Amniotic stem cell (primary cell): ENCODE results near the gene ZBTB16.
"Not testable (repeated sequence)": the region's sequence is repeated elsewhere in the genome, so short reads cannot be mapped to it uniquely, and the experiment has no call there.

Source experiments
- DNase-seq: peaks from one replicate; lab custom pipeline; 2025; lab: John Stamatoyannopoulos, UW

Gene ZBTB16

GRCh38 chr11:114042234-114042633 is 17.3 kb upstream of the ZBTB16 start:
- no peak for DNase-seq

- DNase-seq, result no peak
These were observed 15.3 kb upstream of the ZBTB16 start for GRCh38 chr11:114044042-114044871.

- no peak for DNase-seq
These were observed 12.2 kb upstream of the ZBTB16 start for GRCh38 chr11:114047327-114047726.

GRCh38 chr11:114049050-114049449 is 10.5 kb upstream of the ZBTB16 start:
- DNase-seq, result no peak

GRCh38 chr11:114049766-114050165 is 9.7 kb upstream of the ZBTB16 start:
- DNase-seq, result not testable (repeated sequence)

GRCh38 chr11:114050258-114050927 is 9.1 kb upstream of the ZBTB16 start:
- no peak for DNase-seq

- DNase-seq, result no peak
These were observed 8.0 kb upstream of the ZBTB16 start for GRCh38 chr11:114051558-114051957.

- no peak for DNase-seq
These were observed 7.4 kb upstream of the ZBTB16 start for GRCh38 chr11:114052160-114052559.

- DNase-seq, result no peak
These were observed 6.1 kb upstream of the ZBTB16 start for GRCh38 chr11:114053406-114053805.

- DNase-seq, result no peak
These were observed 4.7 kb upstream of the ZBTB16 start for GRCh38 chr11:114054806-114055205.

GRCh38 chr11:114056409-114056808 is 3.1 kb upstream of the ZBTB16 start:
- DNase-seq, result no peak

GRCh38 chr11:114057147-114057546 is 2.4 kb upstream of the ZBTB16 start:
- DNase-seq, result no peak

- no peak for DNase-seq
These were observed 1.9 kb upstream of the ZBTB16 start for GRCh38 chr11:114057605-114058004.

GRCh38 chr11:114058026-114058706 is 1.3 kb upstream of the ZBTB16 start:
- no peak for DNase-seq

GRCh38 chr11:114058871-114059277 is 637 bp upstream of the ZBTB16 start:
- no peak for DNase-seq

GRCh38 chr11:114059984-114060391 is 477 bp downstream of the ZBTB16 start:
- DNase-seq, result no peak

GRCh38 chr11:114060392-114061047 is 1.0 kb downstream of the ZBTB16 start:
- DNase-seq, result no peak

GRCh38 chr11:114061048-114061680 is 1.7 kb downstream of the ZBTB16 start:
- DNase-seq, result no peak

GRCh38 chr11:114061681-114062049 is 2.2 kb downstream of the ZBTB16 start:
- no peak for DNase-seq

- DNase-seq, result no peak
These were observed 2.8 kb downstream of the ZBTB16 start for GRCh38 chr11:114062272-114062671.

GRCh38 chr11:114063149-114063828 is 3.8 kb downstream of the ZBTB16 start:
- DNase-seq, result no peak
